Measurements from ENCODE around the gene PTPRE.
A peak's percentile ranks its signal among the peaks of the same experiment; 100 is the strongest.

The PTPRE gene

DNA sequence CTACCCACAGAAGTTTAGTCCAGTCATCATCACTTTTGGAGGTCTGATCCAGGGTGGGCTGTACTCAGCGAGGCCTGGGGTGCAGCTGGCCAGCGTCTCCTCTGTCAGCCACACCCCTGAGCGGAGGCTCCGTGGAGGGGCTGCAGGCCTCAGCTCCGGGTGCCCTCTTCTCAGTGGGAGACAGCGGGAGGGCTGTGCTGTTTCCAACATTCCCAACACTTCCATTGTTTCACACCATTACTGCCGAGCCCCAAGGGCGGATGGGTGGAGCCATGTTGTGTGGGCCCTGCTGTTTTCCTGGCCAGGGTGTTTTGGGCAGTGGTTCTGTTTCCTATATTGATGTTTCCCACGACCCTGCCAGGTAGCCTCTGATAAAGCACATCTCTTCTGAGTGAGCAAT lies 124.3 kb downstream of the PTPRE start:
- no peak overlapping the region for H3K4me3 ChIP-seq (ENCODE audit: low read depth, low read length)
- TF ChIP-seq MYC (IDR thresholded peaks at IDR 0.05; ENCODE audit: low read depth, low read length) (no peak), POLR2A (IDR thresholded peaks at IDR 0.05; ENCODE audit: extremely low read depth, insufficient read length) (no peak)
- TF ChIP-seq, protein P1, sequence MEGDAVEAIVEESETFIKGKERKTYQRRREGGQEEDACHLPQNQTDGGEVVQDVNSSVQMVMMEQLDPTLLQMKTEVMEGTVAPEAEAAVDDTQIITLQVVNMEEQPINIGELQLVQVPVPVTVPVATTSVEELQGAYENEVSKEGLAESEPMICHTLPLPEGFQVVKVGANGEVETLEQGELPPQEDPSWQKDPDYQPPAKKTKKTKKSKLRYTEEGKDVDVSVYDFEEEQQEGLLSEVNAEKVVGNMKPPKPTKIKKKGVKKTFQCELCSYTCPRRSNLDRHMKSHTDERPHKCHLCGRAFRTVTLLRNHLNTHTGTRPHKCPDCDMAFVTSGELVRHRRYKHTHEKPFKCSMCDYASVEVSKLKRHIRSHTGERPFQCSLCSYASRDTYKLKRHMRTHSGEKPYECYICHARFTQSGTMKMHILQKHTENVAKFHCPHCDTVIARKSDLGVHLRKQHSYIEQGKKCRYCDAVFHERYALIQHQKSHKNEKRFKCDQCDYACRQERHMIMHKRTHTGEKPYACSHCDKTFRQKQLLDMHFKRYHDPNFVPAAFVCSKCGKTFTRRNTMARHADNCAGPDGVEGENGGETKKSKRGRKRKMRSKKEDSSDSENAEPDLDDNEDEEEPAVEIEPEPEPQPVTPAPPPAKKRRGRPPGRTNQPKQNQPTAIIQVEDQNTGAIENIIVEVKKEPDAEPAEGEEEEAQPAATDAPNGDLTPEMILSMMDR (IDR thresholded peaks at IDR 0.05; ENCODE audit: low read depth, low read length) = no peak
- TF ChIP-seq, protein P2, sequence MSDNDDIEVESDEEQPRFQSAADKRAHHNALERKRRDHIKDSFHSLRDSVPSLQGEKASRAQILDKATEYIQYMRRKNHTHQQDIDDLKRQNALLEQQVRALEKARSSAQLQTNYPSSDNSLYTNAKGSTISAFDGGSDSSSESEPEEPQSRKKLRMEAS (IDR thresholded peaks at IDR 0.05; ENCODE audit: low read depth, low read length) = no peak
- DNase-seq (ENCODE audit: low read depth) = no peak

DNA sequence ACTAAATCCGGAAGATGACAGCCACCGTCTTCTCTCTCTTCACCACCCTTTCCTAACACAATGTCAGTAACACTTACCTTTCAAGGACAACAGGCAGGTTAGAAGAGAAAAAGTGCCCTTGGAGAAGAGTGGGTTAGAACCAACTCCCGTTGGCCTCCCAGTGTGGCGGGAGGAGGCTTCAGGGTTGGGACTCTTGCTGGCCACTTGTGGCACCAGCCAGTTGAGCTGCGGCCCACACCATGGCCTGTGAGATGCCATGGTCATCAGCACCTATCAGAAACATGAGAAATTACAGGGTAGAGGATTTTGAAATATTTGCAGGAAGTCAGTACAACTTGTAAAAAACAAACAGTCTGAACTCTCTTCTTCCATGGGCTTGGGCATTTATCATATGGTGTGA lies 125.6 kb downstream of the PTPRE start:
- TF ChIP-seq, protein P2 (IDR thresholded peaks at IDR 0.05; ENCODE audit: low read depth, low read length) = no peak
- TF ChIP-seq, protein P1 (IDR thresholded peaks at IDR 0.05; ENCODE audit: low read depth, low read length) = no peak
- TF ChIP-seq POLR2A (IDR thresholded peaks at IDR 0.05; ENCODE audit: extremely low read depth, insufficient read length) = no peak
- TF ChIP-seq MYC (IDR thresholded peaks at IDR 0.05; ENCODE audit: low read depth, low read length) = no peak
- no peak for DNase-seq (ENCODE audit: low read depth)
- H3K4me3 ChIP-seq (ENCODE audit: low read depth, low read length) = no peak overlapping the region

DNA sequence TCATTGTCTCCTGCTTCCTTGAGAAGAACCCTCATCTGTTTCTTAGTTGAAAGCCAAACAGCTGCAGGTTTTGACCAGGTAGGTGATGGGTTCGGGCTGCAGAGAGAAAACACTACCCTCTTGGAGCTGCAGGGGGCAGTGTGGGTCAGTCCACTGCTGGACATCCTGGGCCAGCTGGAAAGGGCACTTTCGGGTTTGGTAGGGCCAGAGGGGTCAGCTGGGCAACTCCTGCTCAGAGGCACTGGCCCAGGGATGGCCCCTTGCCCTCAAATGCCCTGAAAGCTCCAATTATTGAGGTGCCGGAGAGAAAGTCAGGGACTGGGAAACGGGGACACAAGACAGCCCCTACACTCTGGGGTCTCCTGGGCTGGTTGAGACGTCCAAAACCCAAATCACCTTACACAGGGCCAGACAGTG lies 128.7 kb downstream of the PTPRE start:
- H3K4me3 ChIP-seq (ENCODE audit: low read depth, low read length) = no peak overlapping the region
- DNase-seq (ENCODE audit: low read depth) = peak; percentile 58
- TF ChIP-seq POLR2A (IDR thresholded peaks at IDR 0.05; ENCODE audit: extremely low read depth, insufficient read length) = no peak
- TF ChIP-seq, protein P2 (IDR thresholded peaks at IDR 0.05; ENCODE audit: low read depth, low read length) = 0 out of 2 replicates have a peak, but pooled peaks have one; percentile 32
- TF ChIP-seq, protein P1 (IDR thresholded peaks at IDR 0.05; ENCODE audit: low read depth, low read length) = peak; percentile 89

DNA sequence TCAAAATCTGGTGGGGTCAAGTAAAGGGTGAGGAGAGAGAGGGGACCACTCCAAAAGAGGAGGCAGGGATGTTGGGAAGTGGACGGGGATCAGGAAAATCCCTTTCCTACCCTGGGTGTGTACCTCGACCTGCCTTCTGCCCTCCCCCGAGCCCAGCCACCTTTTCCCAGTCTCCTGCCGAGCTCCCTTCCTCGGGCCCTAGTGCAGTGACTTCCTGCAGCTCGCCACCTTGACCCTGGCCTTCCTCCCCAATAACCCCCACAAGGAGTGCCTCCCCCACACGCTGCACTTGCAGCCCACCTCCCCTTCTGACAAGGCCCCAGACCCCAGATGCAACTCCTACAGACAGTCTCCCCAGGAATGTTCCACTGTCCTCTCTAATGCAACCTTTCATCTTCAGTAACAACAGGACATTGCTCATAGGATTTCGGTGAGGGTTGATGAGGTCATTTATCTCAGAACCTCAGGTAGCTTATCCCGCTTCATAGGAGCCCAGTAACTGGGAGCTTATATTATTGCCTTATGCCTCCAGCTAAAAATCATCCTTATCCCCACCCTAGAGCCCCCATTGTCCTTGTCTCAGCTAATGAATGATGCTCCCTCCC lies 129.2 kb downstream of the PTPRE start:
- no peak for DNase-seq (ENCODE audit: low read depth)
- H3K4me3 ChIP-seq (ENCODE audit: low read depth, low read length) = no peak overlapping the region
- TF ChIP-seq POLR2A (IDR thresholded peaks at IDR 0.05; ENCODE audit: extremely low read depth, insufficient read length) = no peak
- TF ChIP-seq MYC (IDR thresholded peaks at IDR 0.05; ENCODE audit: low read depth, low read length) = no peak
- TF ChIP-seq, protein P2 (IDR thresholded peaks at IDR 0.05; ENCODE audit: low read depth, low read length) = no peak
- TF ChIP-seq, protein P1 (IDR thresholded peaks at IDR 0.05; ENCODE audit: low read depth, low read length) = no peak

DNA sequence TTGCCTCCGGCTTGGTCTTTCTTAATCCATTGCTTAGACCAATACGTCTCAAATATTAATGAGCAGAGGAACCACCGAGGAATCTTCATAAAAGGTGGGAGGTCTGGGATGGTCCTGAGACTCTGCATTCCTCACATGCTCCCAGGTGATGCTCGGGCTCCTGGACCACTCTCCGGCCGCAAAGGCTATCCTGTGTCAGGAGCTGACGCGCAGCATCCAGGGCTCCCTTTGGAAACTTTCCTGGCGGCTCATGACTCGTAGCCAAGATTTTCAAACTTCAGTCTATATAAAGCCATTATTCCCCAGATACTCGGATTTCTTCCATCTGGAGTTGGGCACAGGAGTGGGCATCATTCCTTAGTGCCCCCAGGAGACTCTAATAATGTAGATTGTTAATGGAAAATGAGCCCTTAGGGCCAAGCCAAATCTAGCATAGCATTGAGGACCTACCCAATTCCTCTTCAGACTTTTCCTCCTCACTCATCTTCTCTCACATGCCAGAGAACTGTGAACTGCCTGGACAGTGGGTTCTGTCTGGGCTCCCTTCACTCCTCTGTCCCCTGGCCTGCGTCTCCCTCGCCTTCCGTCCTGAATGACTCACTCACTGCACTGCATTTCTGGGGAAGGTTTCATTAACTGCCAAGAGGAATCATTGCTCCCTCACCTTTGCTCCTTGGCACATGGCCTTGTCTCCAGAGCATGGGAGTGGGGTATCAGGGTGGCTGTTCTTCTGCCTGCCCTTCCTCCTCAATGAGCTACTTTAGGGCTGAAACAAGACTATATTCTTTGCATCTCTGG lies 130.0 kb downstream of the PTPRE start:
- TF ChIP-seq, protein P1 (IDR thresholded peaks at IDR 0.05; ENCODE audit: low read depth, low read length) = no peak
- TF ChIP-seq POLR2A (IDR thresholded peaks at IDR 0.05; ENCODE audit: extremely low read depth, insufficient read length) (no peak), MYC (IDR thresholded peaks at IDR 0.05; ENCODE audit: low read depth, low read length) (no peak)
- TF ChIP-seq, protein P2 (IDR thresholded peaks at IDR 0.05; ENCODE audit: low read depth, low read length) = no peak
- H3K4me3 ChIP-seq (ENCODE audit: low read depth, low read length) = no peak overlapping the region
- DNase-seq (ENCODE audit: low read depth) = no peak
